Measurements from ENCODE around the gene PLS1.

DNA sequence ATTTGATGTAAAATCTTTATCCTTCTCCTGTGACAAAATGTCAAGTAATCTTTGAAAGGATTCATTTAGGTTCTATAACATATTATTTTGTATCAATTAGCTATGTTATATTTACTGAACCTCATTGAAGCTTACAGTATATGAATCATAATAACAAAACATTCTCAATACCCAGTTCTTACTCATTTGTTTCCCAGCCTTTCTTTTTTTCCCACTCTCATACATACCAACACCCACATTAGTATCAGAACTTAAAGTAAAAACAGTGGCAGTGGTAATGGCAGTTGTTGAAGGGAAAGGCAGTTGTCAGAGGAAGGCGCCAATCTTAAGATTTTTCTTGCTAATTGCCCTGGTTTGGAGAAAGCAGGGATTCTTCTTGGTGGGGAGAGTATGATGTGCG, 94.4 kb downstream of the PLS1 start:
- TF ChIP-seq, protein P1, sequence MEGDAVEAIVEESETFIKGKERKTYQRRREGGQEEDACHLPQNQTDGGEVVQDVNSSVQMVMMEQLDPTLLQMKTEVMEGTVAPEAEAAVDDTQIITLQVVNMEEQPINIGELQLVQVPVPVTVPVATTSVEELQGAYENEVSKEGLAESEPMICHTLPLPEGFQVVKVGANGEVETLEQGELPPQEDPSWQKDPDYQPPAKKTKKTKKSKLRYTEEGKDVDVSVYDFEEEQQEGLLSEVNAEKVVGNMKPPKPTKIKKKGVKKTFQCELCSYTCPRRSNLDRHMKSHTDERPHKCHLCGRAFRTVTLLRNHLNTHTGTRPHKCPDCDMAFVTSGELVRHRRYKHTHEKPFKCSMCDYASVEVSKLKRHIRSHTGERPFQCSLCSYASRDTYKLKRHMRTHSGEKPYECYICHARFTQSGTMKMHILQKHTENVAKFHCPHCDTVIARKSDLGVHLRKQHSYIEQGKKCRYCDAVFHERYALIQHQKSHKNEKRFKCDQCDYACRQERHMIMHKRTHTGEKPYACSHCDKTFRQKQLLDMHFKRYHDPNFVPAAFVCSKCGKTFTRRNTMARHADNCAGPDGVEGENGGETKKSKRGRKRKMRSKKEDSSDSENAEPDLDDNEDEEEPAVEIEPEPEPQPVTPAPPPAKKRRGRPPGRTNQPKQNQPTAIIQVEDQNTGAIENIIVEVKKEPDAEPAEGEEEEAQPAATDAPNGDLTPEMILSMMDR (conservative IDR thresholded peaks at IDR 0.05; ENCODE audit: low read depth, low read length): no peak
- no peak for TF ChIP-seq EZH2 (IDR thresholded peaks at IDR 0.05; ENCODE audit: borderline replicate concordance, low read depth, low read length, poor library complexity, severe bottlenecking)

All from A673 (cell line).